GM06990 (cell line): Measurements from ENCODE around the gene C17orf114.

Source experiments
- DNase-seq: peaks from one replicate; pipeline ENCODE4 v3.0.0-alpha.2; 2011; ENCODE audit not compliant: insufficient read length; ENCODE audit errors: extremely low read depth
- H3K27me3 ChIP-seq: replicated peaks from 2 replicates; pipeline ENCODE4 v1.6.0; 2011; ENCODE audit warnings: low read length; ENCODE audit not compliant: control insufficient read depth, insufficient read depth
- H3K36me3 ChIP-seq: 2 replicates; pipeline ENCODE4 v1.5.1; 2011; ENCODE audit warnings: low read length; ENCODE audit not compliant: control insufficient read depth, insufficient read depth
- H3K4me3 ChIP-seq: replicated peaks from 2 replicates; pipeline ENCODE4 v1.5.1; 2011; ENCODE audit warnings: low read depth, mild to moderate bottlenecking, control low read depth, low read length
- TF ChIP-seq, protein P1 (sequence below): IDR thresholded peaks from 2 replicates; pipeline ENCODE4 v1.5.1; 2011; ENCODE audit warnings: low read length, control low read depth, mild to moderate bottlenecking, inconsistent platforms; ENCODE audit not compliant: insufficient read depth, poor library complexity, severe bottlenecking

Gene C17orf114

DNA sequence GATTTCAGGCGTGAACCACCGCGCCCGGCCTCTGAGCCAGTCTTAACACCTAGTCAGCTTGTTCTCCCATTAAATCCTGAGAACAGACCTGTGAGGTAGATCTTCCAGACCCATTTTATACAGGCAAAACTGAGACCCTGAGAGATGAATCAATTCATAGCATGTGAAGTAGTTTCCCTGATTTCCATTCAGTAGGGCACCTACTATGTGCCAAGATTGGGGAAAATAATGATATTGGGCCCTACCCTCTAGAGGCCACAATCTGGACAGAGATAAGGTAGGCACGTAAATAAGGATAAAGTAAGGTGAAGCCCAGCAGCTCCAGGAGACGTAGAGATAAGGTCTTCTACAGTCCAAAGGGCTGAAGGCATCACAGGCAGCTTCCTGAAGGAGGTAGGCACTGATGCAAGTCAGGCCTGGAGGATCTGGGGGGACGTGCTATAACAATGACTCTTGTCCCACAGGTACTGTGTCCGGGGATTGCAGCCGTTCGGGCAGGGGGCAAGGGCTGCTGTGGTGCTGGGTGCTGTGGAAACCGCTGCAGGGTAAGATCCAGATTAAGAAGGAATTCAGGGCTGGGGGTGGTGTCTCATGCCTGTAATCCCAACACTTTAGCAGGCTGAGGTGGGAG lies 21.7 kb downstream of the C17orf114 start:
- TF ChIP-seq, protein P1, sequence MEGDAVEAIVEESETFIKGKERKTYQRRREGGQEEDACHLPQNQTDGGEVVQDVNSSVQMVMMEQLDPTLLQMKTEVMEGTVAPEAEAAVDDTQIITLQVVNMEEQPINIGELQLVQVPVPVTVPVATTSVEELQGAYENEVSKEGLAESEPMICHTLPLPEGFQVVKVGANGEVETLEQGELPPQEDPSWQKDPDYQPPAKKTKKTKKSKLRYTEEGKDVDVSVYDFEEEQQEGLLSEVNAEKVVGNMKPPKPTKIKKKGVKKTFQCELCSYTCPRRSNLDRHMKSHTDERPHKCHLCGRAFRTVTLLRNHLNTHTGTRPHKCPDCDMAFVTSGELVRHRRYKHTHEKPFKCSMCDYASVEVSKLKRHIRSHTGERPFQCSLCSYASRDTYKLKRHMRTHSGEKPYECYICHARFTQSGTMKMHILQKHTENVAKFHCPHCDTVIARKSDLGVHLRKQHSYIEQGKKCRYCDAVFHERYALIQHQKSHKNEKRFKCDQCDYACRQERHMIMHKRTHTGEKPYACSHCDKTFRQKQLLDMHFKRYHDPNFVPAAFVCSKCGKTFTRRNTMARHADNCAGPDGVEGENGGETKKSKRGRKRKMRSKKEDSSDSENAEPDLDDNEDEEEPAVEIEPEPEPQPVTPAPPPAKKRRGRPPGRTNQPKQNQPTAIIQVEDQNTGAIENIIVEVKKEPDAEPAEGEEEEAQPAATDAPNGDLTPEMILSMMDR = no peak
- Histone ChIP-seq H3K36me3 (no peaks in the 10 kb centered on the region), H3K27me3 (no peaks in the 10 kb centered on the region; the same call in 1 of the 2 replicates), H3K4me3 (no peak overlapping the region)
- no peak for DNase-seq

- H3K27me3 ChIP-seq = no peaks in the 10 kb centered on the region
- H3K4me3 ChIP-seq = no peak overlapping the region
- TF ChIP-seq, protein P1 = no peak
- H3K36me3 ChIP-seq = no peaks in the 10 kb centered on the region
- no peak for DNase-seq
Measured at GRCh38 chr17:4777969-4778760, 24.0 kb downstream of the C17orf114 start.

DNA sequence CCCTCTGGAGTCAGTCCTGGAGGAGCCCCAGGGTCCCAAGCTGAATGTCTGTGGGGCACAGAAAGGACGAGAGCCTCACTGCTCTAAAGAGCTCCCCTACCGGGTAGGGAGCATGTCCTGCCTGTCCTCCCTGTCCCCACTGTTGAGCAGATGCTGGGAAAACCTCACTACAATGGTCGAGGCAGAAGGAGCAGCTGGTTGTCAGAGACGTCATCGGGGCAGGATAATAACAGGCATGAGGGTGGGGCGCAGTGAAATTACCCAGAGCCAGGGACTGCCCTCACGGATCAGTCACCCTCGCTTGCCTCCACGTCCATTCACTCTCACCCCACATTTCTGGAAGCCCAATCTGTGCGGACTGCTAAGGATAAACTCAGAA lies 29.9 kb downstream of the C17orf114 start:
- Histone ChIP-seq H3K36me3 (no peaks in the 10 kb centered on the region), H3K27me3 (no peaks in the 10 kb centered on the region), H3K4me3 (no peak overlapping the region)
- TF ChIP-seq, protein P1 = no peak
- DNase-seq = no peak

- Histone ChIP-seq H3K36me3 (no peaks in the 10 kb centered on the region), H3K27me3 (no peaks in the 10 kb centered on the region), H3K4me3 (no peak within 1 kb of the TSS)
- no peak for DNase-seq
- TF ChIP-seq, protein P1 = no peak
Measured at GRCh38 chr17:4771519-4772234, 30.5 kb downstream of the C17orf114 start, which contains the start of gene TM4SF5. TSS of gene TM4SF5 (plus strand) at chr17:4771886. CDS start at chr17:4771923, 37 bp downstream.

GRCh38 chr17:4769628-4770027 lies 32.5 kb downstream of the C17orf114 start:
- no peak for DNase-seq
- Histone ChIP-seq H3K4me3 (no peak overlapping the region), H3K36me3 (no peaks in the 10 kb centered on the region), H3K27me3 (no peaks in the 10 kb centered on the region)
- TF ChIP-seq, protein P1 = no peak
